Activated CD4-positive, CD25-positive, alpha-beta regulatory T cell treated with anti-CD3 and anti-CD28 coated beads, Interleukin-2, amount 50 U/mL, for 16 hours (primary cell): ENCODE results near the gene IGSF8.

Source experiments
- DNase-seq: peaks from one replicate; pipeline ENCODE4 v3.0.0-alpha.2; 2020; ENCODE audit warnings: low read depth, low spot score

Gene IGSF8

DNA sequence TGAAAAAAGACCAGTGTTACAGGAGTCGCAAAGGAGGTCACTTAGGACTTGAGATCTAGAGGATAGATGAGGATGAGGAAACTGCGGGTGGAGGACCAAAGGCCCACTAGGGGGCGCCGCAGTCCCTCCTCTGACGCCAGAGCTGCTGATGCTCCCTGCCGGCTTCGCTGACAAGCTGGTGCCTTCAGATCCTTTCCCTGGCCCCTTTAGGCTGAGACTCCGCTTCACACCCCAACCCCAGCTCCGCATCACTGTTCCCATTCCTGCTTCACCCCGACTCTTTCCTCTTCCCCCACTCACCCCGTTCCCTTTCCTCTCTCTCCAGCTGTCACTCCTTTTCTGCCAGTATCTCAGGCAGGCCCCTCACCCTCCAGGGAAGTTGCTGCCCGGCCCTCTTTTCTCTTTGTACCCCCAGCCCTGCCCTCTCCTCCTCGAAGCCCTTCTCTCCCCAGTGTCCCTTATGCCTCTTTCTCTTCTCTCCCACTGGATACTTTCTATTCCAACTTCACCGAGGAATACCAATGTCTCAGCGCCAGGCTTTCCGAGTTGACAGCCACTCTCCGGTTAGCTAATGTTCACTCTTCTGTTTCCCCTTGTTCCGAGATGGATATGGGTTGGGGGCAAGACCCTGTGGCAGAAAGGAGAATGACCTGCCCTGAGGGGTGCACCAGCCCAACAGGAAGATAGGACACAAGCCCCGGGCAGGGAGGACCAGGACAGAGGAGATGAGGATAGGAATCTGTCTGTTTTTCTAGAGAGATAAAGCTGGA lies 12.5 kb downstream of the IGSF8 start:
- peak; percentile 51 for DNase-seq

- no peak for DNase-seq
Measured at GRCh38 chr1:160084771-160085321, 13.6 kb downstream of the IGSF8 start.

- DNase-seq = peak; percentile 52
Measured at GRCh38 chr1:160083968-160084770, 14.2 kb downstream of the IGSF8 start.

DNA sequence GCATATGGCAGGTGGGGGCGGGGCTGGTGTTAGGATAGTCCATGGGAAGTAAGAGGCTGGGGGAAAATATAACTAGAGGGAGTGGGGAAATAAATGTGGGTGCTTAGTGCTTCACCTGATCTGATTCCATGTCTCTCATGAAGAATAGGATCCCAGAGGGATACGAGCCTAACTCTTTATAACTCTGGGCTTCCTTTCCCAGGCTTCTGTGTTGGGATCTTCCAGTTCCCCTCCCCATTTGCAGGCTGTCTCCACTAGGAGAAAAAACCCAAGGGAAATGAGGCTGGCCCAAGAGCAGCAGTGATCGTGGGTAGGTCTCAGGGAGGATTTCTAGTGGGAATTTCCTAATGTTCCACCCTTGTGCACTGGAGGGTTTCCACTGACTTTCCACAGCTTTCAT lies 15.5 kb downstream of the IGSF8 start:
- no peak for DNase-seq

DNA sequence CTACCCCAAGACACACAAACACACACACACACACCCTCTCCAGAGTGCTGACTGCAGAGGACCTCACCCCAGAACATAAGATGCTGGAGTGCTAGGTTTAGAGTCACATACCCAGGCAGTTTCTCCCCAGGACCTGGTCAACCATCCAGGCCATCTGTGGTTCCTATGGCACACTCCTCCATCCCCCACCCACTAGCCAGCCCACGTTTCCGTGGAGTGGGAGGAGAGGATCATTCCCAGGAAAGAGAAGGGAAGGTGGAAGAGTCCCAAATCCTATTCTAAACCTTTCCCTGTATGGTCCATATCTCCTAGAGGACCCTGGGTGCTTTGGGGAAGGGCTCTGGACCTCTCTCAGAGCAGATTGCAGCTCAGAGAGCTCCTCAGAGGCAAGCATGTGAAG lies 15.9 kb downstream of the IGSF8 start:
- no peak for DNase-seq

- DNase-seq = no peak
Measured at GRCh38 chr1:160081261-160081936, 17.0 kb downstream of the IGSF8 start, which contains the start of gene KCNJ9. Gene KCNJ9, plus strand, starts transcription at chr1:160081538. Its CDS starts 2,493 bp downstream, at chr1:160084031.

GRCh38 chr1:160080381-160081100 lies 17.9 kb downstream of the IGSF8 start:
- DNase-seq = no peak

DNA sequence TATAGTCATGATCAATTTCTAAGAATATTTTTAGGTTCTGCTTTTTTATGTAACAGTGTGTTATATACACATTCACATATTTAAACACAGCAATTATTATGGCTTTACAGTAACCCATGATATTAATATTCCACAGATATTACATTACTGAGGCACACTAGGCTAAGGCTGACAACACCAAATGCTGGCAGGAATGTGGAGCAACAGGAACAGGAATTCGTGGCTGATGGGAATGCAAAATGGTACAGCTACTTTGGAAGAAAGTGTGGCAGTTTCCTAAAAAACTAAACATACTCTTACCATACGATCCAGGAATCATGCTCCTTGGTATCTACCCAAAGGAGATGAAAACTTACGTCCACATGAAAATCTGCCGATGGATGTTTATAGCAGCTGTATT lies 19.0 kb downstream of the IGSF8 start:
- no peak for DNase-seq

DNA sequence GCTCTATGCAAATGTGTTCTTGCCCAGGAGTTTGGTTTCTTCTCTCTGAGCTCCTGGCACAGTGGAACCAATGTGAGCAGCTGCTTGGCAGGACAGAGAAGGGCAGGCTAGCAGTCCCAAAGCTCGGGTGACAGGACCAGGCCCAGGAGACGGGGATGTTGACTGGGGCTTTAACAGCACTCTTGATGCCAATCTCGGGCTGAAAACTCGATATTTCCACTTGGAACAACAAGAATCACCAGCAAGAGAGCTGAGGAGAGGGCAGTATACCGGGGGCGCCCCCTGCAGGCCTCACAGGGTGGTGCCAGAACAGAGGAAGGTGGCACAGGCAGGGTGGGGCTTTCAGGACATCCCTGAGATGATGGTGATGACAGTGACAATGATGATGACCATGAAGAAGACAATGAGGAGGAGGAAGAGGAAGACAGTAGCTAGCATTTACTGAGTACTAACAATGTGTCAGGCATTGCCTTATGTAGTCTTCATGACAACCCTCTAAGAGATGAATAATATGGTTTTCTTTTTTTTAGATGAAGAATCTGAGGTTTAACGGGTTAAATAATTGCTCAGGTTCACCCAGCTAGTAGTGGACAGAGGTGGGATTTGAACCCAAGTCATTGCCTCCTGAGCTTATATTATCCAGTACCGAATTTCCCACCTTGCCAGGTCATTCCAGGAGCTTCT lies 19.8 kb downstream of the IGSF8 start:
- no peak for DNase-seq

GRCh38 chr1:160077486-160077885 lies 20.9 kb downstream of the IGSF8 start:
- no peak for DNase-seq

DNA sequence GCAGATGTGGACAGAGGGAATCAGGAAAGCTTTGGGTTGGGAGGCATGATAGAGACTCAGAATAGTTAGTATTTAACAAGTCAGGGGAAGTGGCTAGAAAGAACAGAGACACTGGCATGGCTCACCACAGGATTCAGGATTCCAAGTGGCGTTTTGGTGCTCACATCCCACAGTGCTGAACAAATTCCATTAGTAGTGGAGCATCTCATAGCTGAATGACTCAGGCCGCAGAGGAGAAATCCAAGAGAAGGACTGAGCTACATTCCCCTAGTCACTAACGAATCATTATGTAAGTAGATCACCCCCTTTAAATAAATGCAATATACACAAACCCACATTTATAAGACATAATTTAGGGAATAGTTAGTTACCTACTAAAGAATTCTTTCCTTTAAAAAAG lies 22.1 kb downstream of the IGSF8 start:
- no peak for DNase-seq

- DNase-seq = no peak
Measured at GRCh38 chr1:160075836-160076235, 22.6 kb downstream of the IGSF8 start.

DNA sequence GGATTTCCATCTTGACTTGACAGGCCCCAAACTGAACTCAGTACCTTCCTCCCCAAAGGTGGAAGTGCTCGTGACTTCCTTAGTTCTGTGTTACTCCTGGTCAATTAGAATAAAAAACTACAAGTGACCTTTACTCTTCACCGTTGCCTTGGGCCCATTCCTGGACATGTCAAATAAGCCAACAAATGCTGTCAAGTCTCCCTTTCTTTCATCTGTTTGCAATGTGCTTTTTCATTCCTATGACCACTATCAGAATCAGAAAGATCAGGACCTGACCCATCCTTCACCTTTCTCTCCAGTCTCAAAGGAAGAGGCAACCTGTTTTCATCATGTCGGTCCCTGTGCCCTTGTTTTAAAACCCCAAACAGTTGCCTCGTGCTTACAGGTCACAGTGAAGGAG lies 23.6 kb downstream of the IGSF8 start:
- no peak for DNase-seq

DNA sequence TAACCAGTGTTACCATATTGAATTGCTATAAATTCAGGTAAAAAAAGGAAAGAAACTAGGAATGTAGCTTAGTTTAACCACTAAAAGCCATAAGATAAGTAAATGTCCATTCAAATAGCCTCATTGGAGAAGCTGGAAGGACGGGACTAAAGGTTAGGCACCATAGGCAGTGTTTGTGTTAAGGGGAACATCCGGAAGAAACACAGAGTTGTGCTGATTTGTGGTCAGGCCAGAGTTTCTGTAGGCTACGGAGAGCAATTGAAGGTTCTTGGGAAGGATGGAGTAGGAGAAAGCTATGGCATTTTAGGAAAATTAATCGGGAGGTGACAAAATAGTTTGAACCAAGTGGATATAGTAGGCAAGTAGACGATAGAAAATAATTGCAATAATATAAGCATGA lies 27.1 kb downstream of the IGSF8 start:
- no peak for DNase-seq

DNA sequence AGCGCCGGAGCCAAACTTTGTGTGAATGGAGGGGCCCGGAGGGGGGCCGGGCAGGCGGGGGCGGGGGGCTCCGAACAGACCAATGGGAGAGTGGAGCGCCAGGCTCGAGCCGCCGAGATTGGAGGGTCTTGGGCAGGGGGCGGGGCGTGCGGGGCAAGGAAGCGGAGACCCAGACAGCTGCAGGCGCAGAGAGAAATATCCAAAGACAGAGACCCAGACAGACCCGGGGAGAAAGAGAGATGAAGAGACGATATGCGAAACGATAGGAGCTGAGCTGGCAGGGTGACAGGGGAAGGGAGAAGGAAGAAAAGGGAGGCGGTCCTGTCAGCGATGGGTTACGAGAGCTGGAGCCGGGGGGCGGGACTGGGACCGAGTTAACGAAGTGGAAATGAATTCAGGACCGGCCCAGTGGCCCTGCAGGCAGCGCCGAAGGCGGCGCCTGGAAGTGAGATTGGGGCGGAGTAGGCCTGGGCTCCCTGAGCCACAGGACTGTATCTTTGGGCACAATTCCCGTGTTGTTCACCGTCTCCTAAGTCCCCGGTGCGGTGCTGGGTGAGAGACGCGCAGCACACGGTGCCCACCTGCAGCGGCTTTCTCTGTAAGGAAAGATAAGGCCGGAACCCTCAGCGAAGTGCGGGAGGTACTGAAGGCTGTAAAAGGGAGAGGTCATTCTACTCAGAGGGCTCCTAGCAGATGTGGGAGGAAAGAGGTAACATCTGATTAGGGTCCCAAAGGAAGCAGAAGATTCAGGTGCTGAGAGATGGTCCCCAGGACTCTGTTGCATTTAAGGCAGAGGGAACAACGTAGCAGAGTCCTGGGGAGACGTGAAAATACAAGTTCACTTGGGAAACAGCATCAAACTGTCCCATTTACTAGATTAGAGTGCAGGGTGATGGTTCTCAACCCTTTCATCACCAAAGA lies 27.9 kb downstream of the IGSF8 start:
- DNase-seq = peak; percentile 20

GRCh38 chr1:160069460-160070231 lies 28.8 kb downstream of the IGSF8 start, which contains the start of gene KCNJ10:
Gene KCNJ10, minus strand, starts transcription at chr1:160070160. Its CDS starts 27,628 bp downstream, at chr1:160042532.
- no peak for DNase-seq

- DNase-seq = no peak
Measured at GRCh38 chr1:160068225-160068624, 30.2 kb downstream of the IGSF8 start.

- DNase-seq = no peak
Measured at GRCh38 chr1:160066829-160067745, 31.3 kb downstream of the IGSF8 start.
